Activated T-helper 1 cell treated with anti-CD3 and anti-CD28 coated beads, Interleukin-12 subunit alpha, Interleukin-12 subunit beta, Interleukin-2, Interleukin-4 antibody, amounts not matched to agents 30 ng/mL and 10 ng/mL and 1 ng/mL, durations not matched to agents 14 hours and 24 hours and 36 hours (primary cell): ENCODE data around the gene RBM10. TPM values are rescaled to one million over a fixed set of nuclear protein-coding genes. Genes with fewer than 3 reads are reported as not detected.

Experiments used
- DNase-seq: peaks from one replicate; pipeline ENCODE4 v3.0.0; 2021; ENCODE audit warnings: low spot score
- H3K27ac Mint-ChIP-seq: one replicate; pipeline ENCODE4 v1.8.0; 2021; ENCODE audit warnings: mild to moderate bottlenecking, mixed read lengths
- H3K27me3 Mint-ChIP-seq: one replicate; pipeline ENCODE4 v1.8.0; 2022; ENCODE audit warnings: mild to moderate bottlenecking, moderate library complexity, mixed read lengths; ENCODE audit not compliant: insufficient read depth
- H3K36me3 Mint-ChIP-seq: one replicate; pipeline ENCODE4 v1.8.0; 2021; ENCODE audit warnings: low read depth, mixed read lengths
- H3K4me1 Mint-ChIP-seq: one replicate; pipeline ENCODE4 v1.8.0; 2021; ENCODE audit warnings: low read depth, mixed read lengths
- H3K4me3 Mint-ChIP-seq: one replicate; pipeline ENCODE4 v1.8.0; 2021; ENCODE audit warnings: mild to moderate bottlenecking, moderate library complexity, mixed read lengths
- H3K9me3 Mint-ChIP-seq: one replicate; pipeline ENCODE4 v1.8.0; 2021; ENCODE audit warnings: mixed read lengths
- intact Hi-C: fragments of 100-400 bp; cut with micrococcal nuclease; formaldehyde crosslinking; loops from one replicate; pipeline ENCODE4 v1.15.1; 2024
- total RNA-seq: library from RNA; stranded (reverse); gene quantifications from 2 replicates; pipeline ENCODE4 v1.2.3, GENCODE V29; 2022

The RBM10 gene
- total RNA-seq, 1 donor from 2014 or later: 64.1 TPM

GRCh38 chrX:47160781-47161180, 15.8 kb downstream of the RBM10 start:
- H3K36me3 Mint-ChIP-seq: peaks cover 20% of the 10 kb centered on the region
- no peaks in the 10 kb centered on the region for H3K9me3 Mint-ChIP-seq
- H3K4me1 Mint-ChIP-seq: no peaks in the 10 kb centered on the region
- H3K27me3 Mint-ChIP-seq: no peaks in the 10 kb centered on the region
- no peak overlapping the region for H3K27ac Mint-ChIP-seq
- no peak for DNase-seq
- H3K4me3 Mint-ChIP-seq: no peak overlapping the region
- intact Hi-C loops: no loop called here

DNA sequence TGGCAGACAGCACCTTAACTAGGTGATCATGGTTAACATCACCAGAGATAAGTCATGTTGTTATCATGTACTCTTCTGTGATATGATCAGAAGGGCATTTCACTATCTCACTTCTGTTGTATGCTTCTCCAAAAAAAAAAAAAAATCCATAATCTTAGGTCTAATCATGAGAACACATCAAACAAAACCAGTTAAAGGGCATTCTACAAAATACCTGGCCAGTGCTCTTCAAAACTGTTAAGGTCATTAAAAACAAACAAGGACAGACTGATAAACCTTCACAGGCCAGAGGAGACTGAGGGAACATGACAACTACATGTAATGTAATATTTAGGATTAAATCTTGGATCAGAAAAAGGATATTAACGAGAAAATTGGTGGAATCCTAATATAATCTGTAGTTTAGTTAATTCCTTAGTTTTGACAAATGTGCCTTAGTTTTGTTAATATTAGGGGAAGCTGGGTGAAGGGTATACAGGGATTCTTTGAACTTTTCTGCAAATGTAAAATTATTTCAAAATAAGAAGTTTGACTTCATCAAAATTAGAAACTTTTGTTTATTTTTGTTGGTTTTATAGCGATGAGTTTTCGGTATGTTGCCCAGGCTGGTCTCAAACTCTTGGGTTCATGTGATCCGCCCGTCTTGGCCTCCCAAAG, 18.0 kb downstream of the RBM10 start:
- H3K27ac Mint-ChIP-seq: no peak overlapping the region
- no peaks in the 10 kb centered on the region for H3K9me3 Mint-ChIP-seq
- no peaks in the 10 kb centered on the region for H3K27me3 Mint-ChIP-seq
- intact Hi-C loops: no loop called here
- no peaks in the 10 kb centered on the region for H3K4me1 Mint-ChIP-seq
- DNase-seq: no peak
- peaks cover 10% of the 10 kb centered on the region for H3K36me3 Mint-ChIP-seq
- H3K4me3 Mint-ChIP-seq: no peak overlapping the region

DNA sequence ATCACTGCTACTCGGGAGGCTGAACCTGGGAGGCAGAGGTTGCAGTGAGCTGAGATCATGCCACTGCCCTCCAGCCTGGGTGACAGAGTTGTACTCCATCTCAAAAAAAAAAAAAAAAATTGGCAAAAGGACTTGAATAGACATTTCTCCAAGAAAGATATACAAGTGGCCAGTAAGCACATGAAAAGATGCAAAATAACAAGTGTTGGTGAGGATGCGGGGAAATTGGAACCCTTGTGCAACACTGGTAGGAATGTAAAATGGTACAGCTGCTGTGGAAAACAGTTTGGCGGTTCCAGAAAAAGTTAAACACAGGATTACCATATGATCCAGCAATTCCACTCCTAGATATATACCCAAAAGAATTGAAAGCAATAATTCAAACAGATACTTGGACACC, 19.4 kb downstream of the RBM10 start:
- Mint-ChIP-seq H3K27ac (no peak overlapping the region), H3K4me1 (no peaks in the 10 kb centered on the region), H3K27me3 (no peaks in the 10 kb centered on the region), H3K4me3 (no peak overlapping the region), H3K9me3 (no peaks in the 10 kb centered on the region), H3K36me3 (peaks cover 12% of the 10 kb centered on the region)
- intact Hi-C loops: no loop called here
- DNase-seq: no peak

GRCh38 chrX:47166126-47166525, 21.1 kb downstream of the RBM10 start:
- H3K36me3 Mint-ChIP-seq: peaks cover 14% of the 10 kb centered on the region
- H3K4me3 Mint-ChIP-seq: no peak overlapping the region

DNA sequence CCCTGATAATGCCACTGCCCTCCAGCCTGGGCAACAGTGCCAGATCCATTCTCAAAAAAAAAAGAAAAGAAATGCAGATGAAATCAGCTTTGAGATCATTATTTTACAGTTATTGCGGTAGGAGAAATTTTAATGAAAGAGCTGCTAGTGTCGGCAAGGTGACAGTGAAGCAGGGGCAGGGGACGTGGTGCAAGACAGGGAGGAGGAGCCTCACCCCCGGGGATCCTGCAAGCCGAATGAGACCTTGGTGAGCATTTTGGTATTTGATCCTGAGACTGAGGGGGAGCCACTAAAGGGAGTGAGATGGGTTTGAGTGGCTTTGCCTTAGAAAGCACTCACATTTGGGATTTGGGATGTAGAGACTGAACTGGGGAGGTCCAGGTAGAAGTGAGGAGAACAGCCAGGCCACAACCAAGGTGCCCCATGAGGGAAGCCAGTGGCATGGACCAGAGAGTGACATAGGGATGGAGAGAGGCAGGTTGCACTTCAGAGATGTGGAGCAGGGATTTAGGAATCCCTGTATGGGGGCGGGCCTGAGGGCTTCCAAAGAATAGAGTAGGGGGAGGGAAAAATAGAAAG, 23.6 kb downstream of the RBM10 start:
- Mint-ChIP-seq H3K9me3 (no peaks in the 10 kb centered on the region), H3K27ac (no peak overlapping the region), H3K27me3 (no peaks in the 10 kb centered on the region), H3K4me3 (no peak overlapping the region), H3K4me1 (no peaks in the 10 kb centered on the region), H3K36me3 (peaks cover 18% of the 10 kb centered on the region)
- no peak for DNase-seq
- intact Hi-C loops: no loop called here

More at GRCh38 chrX:47166126-47166525, 21.1 kb downstream of the RBM10 start:
- intact Hi-C loops: no loop called here
- Mint-ChIP-seq H3K4me1 (no peaks in the 10 kb centered on the region), H3K27ac (no peak overlapping the region), H3K27me3 (no peaks in the 10 kb centered on the region), H3K9me3 (no peaks in the 10 kb centered on the region)
- DNase-seq: no peak

DNA sequence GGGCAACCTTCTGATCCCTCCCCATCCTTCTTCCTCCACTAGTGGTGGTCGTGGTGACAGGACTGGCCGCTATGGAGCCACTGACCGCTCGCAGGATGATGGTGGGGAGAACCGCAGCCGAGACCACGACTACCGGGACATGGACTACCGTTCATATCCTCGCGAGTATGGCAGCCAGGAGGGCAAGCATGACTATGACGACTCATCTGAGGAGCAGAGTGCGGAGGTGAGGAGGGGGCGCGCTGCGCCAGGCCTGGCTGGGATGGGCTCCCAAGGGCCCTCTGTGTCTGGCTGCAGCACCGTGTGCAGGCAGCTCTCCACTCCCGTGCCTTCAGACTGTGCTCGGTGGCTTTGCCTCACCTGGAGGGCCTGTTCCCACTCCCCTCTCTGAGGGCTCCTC, 24.3 kb downstream of the RBM10 start:
- intact Hi-C loops: no loop called here
- H3K4me3 Mint-ChIP-seq: no peak overlapping the region
- H3K36me3 Mint-ChIP-seq: peaks cover 18% of the 10 kb centered on the region
- no peaks in the 10 kb centered on the region for H3K9me3 Mint-ChIP-seq
- DNase-seq: no peak
- H3K27ac Mint-ChIP-seq: no peak overlapping the region
- no peaks in the 10 kb centered on the region for H3K4me1 Mint-ChIP-seq
- no peaks in the 10 kb centered on the region for H3K27me3 Mint-ChIP-seq

DNA sequence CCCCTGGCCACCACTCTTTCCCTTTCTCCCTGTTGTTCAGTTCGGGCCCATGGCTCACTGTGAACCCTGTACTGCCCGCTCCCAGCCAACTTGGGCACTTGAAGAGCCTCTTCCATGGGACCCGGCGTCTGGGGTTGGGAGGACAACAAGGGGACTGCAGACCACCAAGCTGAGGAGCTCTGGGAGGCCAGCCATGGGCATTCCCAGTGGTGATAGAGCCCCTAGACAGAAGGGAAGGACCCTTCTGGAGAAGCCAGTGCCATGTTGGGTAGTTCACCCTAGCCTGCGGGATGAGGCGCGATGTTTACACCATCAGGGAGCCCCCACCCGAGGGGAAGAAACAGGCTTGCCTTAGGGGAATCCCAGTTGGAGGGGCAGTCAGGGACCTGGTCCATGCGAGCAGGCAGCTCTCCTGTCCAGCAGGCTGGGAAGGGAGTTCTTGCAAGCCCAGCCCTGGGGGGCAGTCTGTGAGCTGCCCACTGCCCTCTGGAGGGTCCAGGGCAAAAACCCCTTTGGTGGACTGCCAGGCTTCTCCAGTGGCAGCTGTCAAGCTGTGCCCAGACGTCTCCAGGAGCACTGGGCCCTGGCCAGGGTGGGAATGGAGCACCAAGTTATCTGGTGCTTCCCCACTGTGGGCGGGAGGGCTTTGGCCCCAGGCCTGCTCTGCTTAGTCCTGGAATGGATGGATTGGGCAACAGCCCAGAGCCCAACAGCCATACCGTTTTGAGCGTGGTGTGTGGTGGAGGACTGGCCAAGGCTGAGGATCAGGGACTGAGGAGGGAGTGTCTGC, 24.9 kb downstream of the RBM10 start:
- H3K4me3 Mint-ChIP-seq: no peak overlapping the region
- no peak overlapping the region for H3K27ac Mint-ChIP-seq
- H3K9me3 Mint-ChIP-seq: no peaks in the 10 kb centered on the region
- intact Hi-C loops: no loop called here
- peaks cover 16% of the 10 kb centered on the region for H3K36me3 Mint-ChIP-seq
- H3K4me1 Mint-ChIP-seq: no peaks in the 10 kb centered on the region
- H3K27me3 Mint-ChIP-seq: no peaks in the 10 kb centered on the region
- no peak for DNase-seq

GRCh38 chrX:47170861-47171692, 26.1 kb downstream of the RBM10 start:
- Mint-ChIP-seq H3K9me3 (no peaks in the 10 kb centered on the region), H3K4me3 (no peak overlapping the region), H3K27me3 (no peaks in the 10 kb centered on the region), H3K36me3 (peaks cover 13% of the 10 kb centered on the region), H3K27ac (no peak overlapping the region), H3K4me1 (no peaks in the 10 kb centered on the region)
- DNase-seq: no peak
- intact Hi-C loops: no loop called here

DNA sequence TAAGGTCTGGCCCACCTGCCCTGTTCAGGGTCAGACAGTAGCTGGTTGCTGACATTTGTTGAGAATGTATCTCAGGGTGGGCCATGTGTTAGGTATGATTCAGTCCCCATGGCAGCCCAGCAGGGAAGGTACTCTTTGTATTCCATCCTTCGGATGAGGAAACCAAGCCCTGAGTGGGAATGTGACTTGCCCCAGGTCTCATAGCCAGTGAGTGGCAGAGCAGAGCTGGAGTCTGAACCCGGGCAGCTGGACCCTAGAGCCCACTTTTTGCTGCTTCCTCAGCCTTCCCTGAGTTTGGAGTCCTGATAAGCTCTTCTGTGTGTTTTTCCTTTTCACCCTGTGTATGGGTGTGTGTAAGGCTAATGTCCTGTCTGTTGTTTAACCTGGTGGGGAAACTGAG, 27.0 kb downstream of the RBM10 start:
- Mint-ChIP-seq H3K27ac (no peak overlapping the region), H3K4me1 (no peaks in the 10 kb centered on the region), H3K36me3 (peaks cover 18% of the 10 kb centered on the region), H3K27me3 (no peaks in the 10 kb centered on the region), H3K9me3 (no peaks in the 10 kb centered on the region), H3K4me3 (no peak overlapping the region)
- no peak for DNase-seq
- intact Hi-C loops: no loop called here

DNA sequence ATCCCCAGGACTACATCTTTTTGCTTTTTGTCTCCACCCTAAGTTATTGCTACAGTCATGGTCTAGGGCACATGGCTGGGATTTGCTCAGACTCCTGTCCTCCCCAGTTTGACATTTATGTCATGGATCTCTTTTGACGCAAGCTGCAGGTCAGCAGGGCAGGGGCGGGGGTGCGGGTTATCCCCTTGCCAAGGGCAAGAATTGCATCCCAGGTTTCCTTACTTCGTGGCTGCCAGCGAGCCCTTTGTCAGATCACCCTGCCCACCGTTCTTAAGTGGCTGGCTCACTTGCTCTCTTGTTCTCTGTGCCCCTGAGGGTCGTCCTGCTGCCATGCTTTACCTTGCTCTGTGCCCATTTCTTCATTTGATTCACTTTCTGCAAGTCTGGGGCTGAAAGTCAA, 27.5 kb downstream of the RBM10 start:
- Mint-ChIP-seq H3K27me3 (no peaks in the 10 kb centered on the region), H3K27ac (no peak overlapping the region), H3K4me3 (no peak overlapping the region), H3K4me1 (no peaks in the 10 kb centered on the region), H3K9me3 (no peaks in the 10 kb centered on the region), H3K36me3 (peaks cover 18% of the 10 kb centered on the region)
- no peak for DNase-seq
- intact Hi-C loops: no loop called here

GRCh38 chrX:47172971-47173792, 28.2 kb downstream of the RBM10 start:
- no peak for DNase-seq
- no peak overlapping the region for H3K27ac Mint-ChIP-seq
- peaks cover 21% of the 10 kb centered on the region for H3K36me3 Mint-ChIP-seq
- no peaks in the 10 kb centered on the region for H3K9me3 Mint-ChIP-seq
- H3K4me1 Mint-ChIP-seq: no peaks in the 10 kb centered on the region
- no peaks in the 10 kb centered on the region for H3K27me3 Mint-ChIP-seq
- intact Hi-C loops: no loop called here
- H3K4me3 Mint-ChIP-seq: no peak overlapping the region

DNA sequence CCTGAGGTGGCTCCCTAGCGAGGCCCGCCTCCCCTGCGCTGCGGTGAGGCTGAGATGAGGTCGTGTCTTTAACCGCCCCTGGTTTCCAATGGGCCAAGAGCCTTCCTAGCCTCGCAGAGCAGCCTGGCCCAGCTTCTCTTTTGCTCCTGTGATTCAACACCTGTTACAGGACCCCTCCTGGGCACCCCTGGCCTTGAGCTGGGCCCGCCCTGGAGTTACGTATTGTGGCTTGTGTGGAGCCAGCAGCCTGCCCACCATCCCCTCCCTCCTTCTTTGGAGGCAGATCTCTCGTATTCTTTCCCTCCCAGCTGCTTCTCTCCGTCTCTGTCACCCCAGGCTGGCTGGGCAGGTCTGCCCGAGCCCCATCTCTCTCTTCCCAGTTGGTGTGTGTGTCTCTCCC, 29.4 kb downstream of the RBM10 start:
- Mint-ChIP-seq H3K4me1 (no peaks in the 10 kb centered on the region), H3K27me3 (no peaks in the 10 kb centered on the region), H3K9me3 (no peaks in the 10 kb centered on the region), H3K4me3 (no peak overlapping the region), H3K36me3 (peaks cover 21% of the 10 kb centered on the region), H3K27ac (no peak overlapping the region)
- intact Hi-C loops: no loop called here
- DNase-seq: no peak
